GM12878 (cell line): ENCODE results near the gene P4HA1. TPM values are rescaled to one million over a fixed set of nuclear protein-coding genes. Genes with fewer than 3 reads are reported as not detected.

Experiments used
- ATAC-seq: fragments of 200-7000 bp; cut with Tn5 transposase; 3 replicates; pipeline ENCODE4 v1.9.1; 2020; ENCODE audit warnings: mild to moderate bottlenecking, moderate library complexity
- BruUV-seq: library from RNA; stranded (reverse); fragments of 400-500 nt; replicated peaks from 2 replicates; lab custom pipeline; 2021; lab: Mats Ljungman, UMichigan
- CTCF ChIA-PET: fragments of 300-600 bp; sonication (Branson Sonifier 250); formaldehyde crosslinking; extraction: SDS; loops from one replicate; lab custom pipeline; 2021; ENCODE audit warnings: inconsistent platforms; lab: Yijun Ruan, JAX
- POLR2A ChIA-PET: fragments of 350-600 bp; formaldehyde crosslinking; extraction: SDS; loops from one replicate; lab custom pipeline; 2021; ENCODE audit warnings: inconsistent platforms; lab: Charles Lee
- RAD21 ChIA-PET: fragments of 300-600 bp; sonication (Branson Sonifier 250); formaldehyde crosslinking; loops from one replicate; lab custom pipeline; 2023; ENCODE audit warnings: antibody characterized with exemption; ENCODE audit not compliant: unreplicated experiment; lab: Charles Lee
- SMC1A ChIA-PET: fragments of 300-600 bp; sonication (Branson Sonifier 250); formaldehyde crosslinking; loops from one replicate; lab custom pipeline; 2023; ENCODE audit not compliant: unreplicated experiment, uncharacterized antibody; lab: Charles Lee
- DNase-seq: peaks from one replicate; pipeline ENCODE4 v3.0.0-alpha.2; 2011; ENCODE audit warnings: low read depth, low spot score
- FAIRE-seq: peaks from 3 replicates; lab custom pipeline; 2011; peaks lifted over from hg19 to GRCh38; lab: Jason Lieb, UNC
- H2AFZ ChIP-seq: 2 replicates; pipeline ENCODE4 v1.6.0; 2011; ENCODE audit warnings: low read depth, low read length, control low read depth; ENCODE audit not compliant: control insufficient read depth
- H3K27ac ChIP-seq: 2 replicates; pipeline ENCODE4 v1.5.1; 2011; ENCODE audit warnings: control low read depth; ENCODE audit not compliant: control insufficient read depth, insufficient read depth
- H3K27me3 ChIP-seq, 2 experiments: replicated peaks in 1 of 2; 2 replicates each; pipeline versions ENCODE4 v1.6.0 to v1.6.1; 2011; ENCODE audit warnings: low read length in 1 of 2; ENCODE audit not compliant: control insufficient read depth in 2 of 2, insufficient read depth in 2 of 2
- H3K36me3 ChIP-seq, 2 experiments: 2 replicates each; pipeline ENCODE4 v1.5.1; 2011; ENCODE audit warnings: low read length in 1 of 2; ENCODE audit not compliant: control insufficient read depth in 2 of 2, insufficient read depth in 2 of 2
- H3K4me1 ChIP-seq: 2 replicates; pipeline ENCODE4 v1.6.1; 2011; ENCODE audit warnings: mild to moderate bottlenecking, low read length, moderate library complexity, mixed read lengths; ENCODE audit not compliant: control insufficient read depth, insufficient read depth
- H3K4me2 ChIP-seq: 2 replicates; pipeline ENCODE4 v1.6.0; 2011; ENCODE audit warnings: control low read depth; ENCODE audit not compliant: control insufficient read depth, insufficient read depth
- H3K4me3 ChIP-seq: fragments of 200-600 bp; sonication (generic); 2 replicates; pipeline ENCODE4 v1.5.1; 2016
- H3K79me2 ChIP-seq: 2 replicates; pipeline ENCODE4 v1.6.0; 2011; ENCODE audit warnings: low read length; ENCODE audit not compliant: control insufficient read depth, insufficient read depth
- H3K9ac ChIP-seq: 2 replicates; pipeline ENCODE4 v1.8.0; 2011; ENCODE audit warnings: low read length, control low read depth, mixed read lengths; ENCODE audit not compliant: control insufficient read depth, insufficient read depth
- H3K9me3 ChIP-seq: replicated peaks from 3 replicates; pipeline ENCODE4 v1.5.1; 2011; ENCODE audit warnings: mild to moderate bottlenecking, low read length; ENCODE audit not compliant: control insufficient read depth, insufficient read depth
- H4K20me1 ChIP-seq: 2 replicates; pipeline ENCODE4 v1.6.0; 2011; ENCODE audit not compliant: control insufficient read depth, insufficient read depth
- CBX5 ChIP-seq: sonication (generic); IDR thresholded peaks from 2 replicates; pipeline ENCODE4 v1.6.1; 2016; ENCODE audit warnings: low read depth, moderate library complexity, mild to moderate bottlenecking, inconsistent platforms
- CREB1 ChIP-seq: IDR thresholded peaks from 2 replicates; pipeline ENCODE4 v1.6.1; 2012; ENCODE audit warnings: low read depth, mild to moderate bottlenecking, inconsistent platforms
- KAT2A ChIP-seq: conservative IDR thresholded peaks from 2 replicates; pipeline ENCODE4 v1.6.1; 2011; ENCODE audit warnings: low read depth, low read length; ENCODE audit not compliant: control insufficient read depth
- KDM1A ChIP-seq: fragments of 200-600 bp; sonication (generic); IDR thresholded peaks from 2 replicates; pipeline ENCODE4 v1.6.1; 2016; ENCODE audit warnings: borderline replicate concordance
- MAX ChIP-seq: IDR thresholded peaks from 2 replicates; pipeline ENCODE4 v1.6.1; 2012; ENCODE audit warnings: low read depth, low read length, improper control_type of control experiment
- MTA2 ChIP-seq: fragments of 450-650 bp; IDR thresholded peaks from 2 replicates; pipeline ENCODE4 v1.6.1; 2016; ENCODE audit warnings: low read depth, mild to moderate bottlenecking, moderate library complexity
- MTA3 ChIP-seq: IDR thresholded peaks from 2 replicates; pipeline ENCODE4 v1.6.1; 2012; ENCODE audit warnings: low read length, inconsistent platforms, borderline replicate concordance
- NR2F1 ChIP-seq: fragments of 450-650 bp; conservative IDR thresholded peaks from 2 replicates; pipeline ENCODE4 v1.6.1; 2017; ENCODE audit warnings: mild to moderate bottlenecking
- TBL1XR1 ChIP-seq: IDR thresholded peaks from 2 replicates; pipeline ENCODE4 v1.6.1; 2012; ENCODE audit warnings: low read depth, low read length, improper control_type of control experiment
- YY1 ChIP-seq: IDR thresholded peaks from 2 replicates; pipeline ENCODE4 v1.6.1; 2011; ENCODE audit warnings: low read depth, mild to moderate bottlenecking, low read length
- WGBS: methylation state at CpG from one replicate; pipeline ENCODE4 v1.1.6; 2016; ENCODE audit warnings: low lambda C conversion rate; ENCODE audit not compliant: insufficient replicate concordance, insufficient coverage; ENCODE audit errors: missing lambda C conversion rate; 5-methylcytosine and 5-hydroxymethylcytosine counted together
- in situ Hi-C: fragments of 300-500 bp; cut with MboI; formaldehyde crosslinking; loops from 9 replicates; pipeline ENCODE4 v1.14.3; 2018; ENCODE audit warnings: mixed read lengths
- intact Hi-C: fragments of 100-400 bp; cut with micrococcal nuclease; formaldehyde crosslinking; loops from one replicate; pipeline ENCODE4 v1.14.2; 2022; ENCODE audit not compliant: unreplicated experiment
- polyA plus RNA-seq, 11 experiments: library from polyadenylated mRNA; depleted of rRNA in 4 of 11; unstranded in 6 of 11; stranded (reverse) in 5 of 11; fragments of >200 nt; fragmentation: Nextera tagmentation in 4 of 11; fragmentation: Illumina TruSeq in 1 of 11; extraction: Ambion mirVana in 4 of 11; extraction: Trizol in 1 of 11; gene quantifications; 1 replicate in 1 of 11; 2 replicates in 10 of 11; pipeline versions ENCODE4 v1.2.1 to v1.2.3, GENCODE V29; 2011 to 2016; ENCODE audit warnings: inconsistent platforms in 2 of 11, missing spikeins in 2 of 11, low read depth in 1 of 11
- total RNA-seq, 4 experiments: library from RNA; depleted of rRNA in 3 of 4; stranded (reverse); fragments of >200 nt in 3 of 4; fragmentation: Illumina TruSeq in 1 of 4; extraction: Trizol in 1 of 4; gene quantifications; 2 replicates each; pipeline versions ENCODE4 v1.2.1 to v1.2.3, GENCODE V29; 2013 to 2021
- TF ChIP-seq, protein P1 (sequence below): fragments of 450-650 bp; IDR thresholded peaks from 2 replicates; pipeline ENCODE4 v1.6.1; 2017; ENCODE audit warnings: mild to moderate bottlenecking, moderate library complexity

The P4HA1 gene
- total and polyA plus RNA-seq, 10 of the 15 experiments (the other 5 are each of a cell fraction or from before 2014, with no cell fraction given): 15.0 to 160 (median 24.1) TPM

- H3K36me3 ChIP-seq: peaks cover 0 to 7% of the 10 kb centered on the region in 2 experiments; a peak in 2 of 4 replicates
- no peak overlapping the region for H3K4me3 ChIP-seq
- ChIA-PET SMC1A (interaction anchor here (1.1 to 3.3 kb wide), 4 partner anchors 9 to 164 kb away, joined by 3 to 23 read pairs (median 10); partner anchors contain the start of gene P4HA1), POLR2A (interaction anchor here (0.8 to 2.6 kb wide), 5 partner anchors 12 to 86 kb away, joined by 3 to 10 read pairs (median 3); partner anchors contain the start of gene P4HA1), RAD21 (interaction anchor here (1.7 to 3.6 kb wide), 2 partner anchors 12 to 76 kb away, joined by 4 to 44 read pairs; partner anchors contain the start of gene P4HA1), CTCF (interaction anchor here (0.7 to 3.9 kb wide), 6 partner anchors 10 to 85 kb away, joined by 3 to 24 read pairs (median 4); partner anchors contain the start of gene FAM149B1)
- peaks cover 6% of the 10 kb centered on the region; the same call in 1 of the 2 replicates for H4K20me1 ChIP-seq
- no peaks in the 10 kb centered on the region; the same call in 2 of the 3 replicates for H3K9me3 ChIP-seq
- in situ Hi-C loops (no loop called here), intact Hi-C loops (no loop called here)
- H3K27me3 ChIP-seq: no peaks in the 10 kb centered on the region
- no peak for DNase-seq
- no peak overlapping the region for H2AFZ ChIP-seq
- no peak for TF ChIP-seq YY1
- TF ChIP-seq CBX5: no peak
- TF ChIP-seq, protein P1, sequence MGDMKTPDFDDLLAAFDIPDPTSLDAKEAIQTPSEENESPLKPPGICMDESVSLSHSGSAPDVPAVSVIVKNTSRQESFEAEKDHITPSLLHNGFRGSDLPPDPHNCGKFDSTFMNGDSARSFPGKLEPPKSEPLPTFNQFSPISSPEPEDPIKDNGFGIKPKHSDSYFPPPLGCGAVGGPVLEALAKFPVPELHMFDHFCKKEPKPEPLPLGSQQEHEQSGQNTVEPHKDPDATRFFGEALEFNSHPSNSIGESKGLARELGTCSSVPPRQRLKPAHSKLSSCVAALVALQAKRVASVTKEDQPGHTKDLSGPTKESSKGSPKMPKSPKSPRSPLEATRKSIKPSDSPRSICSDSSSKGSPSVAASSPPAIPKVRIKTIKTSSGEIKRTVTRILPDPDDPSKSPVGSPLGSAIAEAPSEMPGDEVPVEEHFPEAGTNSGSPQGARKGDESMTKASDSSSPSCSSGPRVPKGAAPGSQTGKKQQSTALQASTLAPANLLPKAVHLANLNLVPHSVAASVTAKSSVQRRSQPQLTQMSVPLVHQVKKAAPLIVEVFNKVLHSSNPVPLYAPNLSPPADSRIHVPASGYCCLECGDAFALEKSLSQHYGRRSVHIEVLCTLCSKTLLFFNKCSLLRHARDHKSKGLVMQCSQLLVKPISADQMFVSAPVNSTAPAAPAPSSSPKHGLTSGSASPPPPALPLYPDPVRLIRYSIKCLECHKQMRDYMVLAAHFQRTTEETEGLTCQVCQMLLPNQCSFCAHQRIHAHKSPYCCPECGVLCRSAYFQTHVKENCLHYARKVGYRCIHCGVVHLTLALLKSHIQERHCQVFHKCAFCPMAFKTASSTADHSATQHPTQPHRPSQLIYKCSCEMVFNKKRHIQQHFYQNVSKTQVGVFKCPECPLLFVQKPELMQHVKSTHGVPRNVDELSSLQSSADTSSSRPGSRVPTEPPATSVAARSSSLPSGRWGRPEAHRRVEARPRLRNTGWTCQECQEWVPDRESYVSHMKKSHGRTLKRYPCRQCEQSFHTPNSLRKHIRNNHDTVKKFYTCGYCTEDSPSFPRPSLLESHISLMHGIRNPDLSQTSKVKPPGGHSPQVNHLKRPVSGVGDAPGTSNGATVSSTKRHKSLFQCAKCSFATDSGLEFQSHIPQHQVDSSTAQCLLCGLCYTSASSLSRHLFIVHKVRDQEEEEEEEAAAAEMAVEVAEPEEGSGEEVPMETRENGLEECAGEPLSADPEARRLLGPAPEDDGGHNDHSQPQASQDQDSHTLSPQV: no peak
- no peak for TF ChIP-seq MAX
- no peak for TF ChIP-seq MTA2
- TF ChIP-seq KDM1A: no peak
- no peak for TF ChIP-seq MTA3
- no peak for TF ChIP-seq TBL1XR1
- TF ChIP-seq NR2F1: no peak
- TF ChIP-seq CREB1: no peak
- TF ChIP-seq KAT2A: no peak
- no peak overlapping the region for H3K4me2 ChIP-seq
- H3K79me2 ChIP-seq: peaks cover 88% of the 10 kb centered on the region
- H3K4me1 ChIP-seq: peaks cover 10% of the 10 kb centered on the region
- no peak for FAIRE-seq
- no TSS peak for BruUV-seq
- WGBS: 50% methylated on average over 2 of the region's 2 CpGs
- no peak for ATAC-seq
- no peak overlapping the region for H3K27ac ChIP-seq
- H3K9ac ChIP-seq: no peak overlapping the region
Measured at GRCh38 chr10:73083221-73083620, 13.4 kb downstream of the P4HA1 start.
